ENCODE data around the gene ABCA13. TPM values are rescaled to one million over a fixed set of nuclear protein-coding genes. Genes with fewer than 3 reads are reported as not detected.

The ABCA13 gene
- total and polyA plus RNA-seq, 2 of the 4 experiments (the other 2 are of a cell fraction), result under 0.01 to 0.07 TPM

DNA sequence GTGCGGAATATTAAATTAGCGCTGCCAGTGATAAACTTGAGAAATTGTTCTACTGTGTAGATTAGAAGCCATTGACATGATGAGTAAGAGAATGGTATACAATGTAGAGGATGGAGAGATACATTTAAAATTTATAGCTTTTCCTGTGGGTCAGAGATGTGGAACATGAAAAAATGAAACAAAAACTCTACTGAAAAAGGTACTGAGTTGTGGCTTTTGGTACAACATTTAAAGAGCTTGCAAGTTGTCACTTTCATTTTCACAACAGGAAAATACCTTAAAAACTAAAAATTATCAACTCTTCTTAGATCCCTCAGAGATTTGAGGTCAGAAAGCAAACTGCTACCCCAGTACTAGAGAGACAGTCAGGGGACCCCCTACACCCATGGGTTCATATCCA lies 404.3 kb downstream of the ABCA13 start:
- no CpG with 5 or more reads among the region's 2 CpGs for WGBS, 2 experiments (ENCODE audit: extremely low coverage in 2 of 2, insufficient read length in 1 of 2)

More for the DNA sequence above, 404.3 kb downstream of the ABCA13 start:
- Histone ChIP-seq H3K36me3 (ENCODE audit: control insufficient read depth, insufficient read depth, low read length) (no peaks in the 10 kb centered on the region), H3K56ac (ENCODE audit: extremely low read depth, insufficient read depth, low read length) (no peak overlapping the region), H2BK5ac (ENCODE audit: low read depth, low read length, poor library complexity, severe bottlenecking) (no peak overlapping the region), H2AK5ac (ENCODE audit: low read depth, low read length) (no peak overlapping the region), H4K5ac (ENCODE audit: low read depth, low read length) (no peak overlapping the region), H2AFZ (replicated peaks; ENCODE audit: low read length, poor library complexity) (no peak overlapping the region), H4K91ac (ENCODE audit: insufficient read depth, low read depth, low read length) (no peak overlapping the region), H4K20me1 (ENCODE audit: insufficient read depth, low read length) (no peaks in the 10 kb centered on the region), H3K4me3 (ENCODE audit: insufficient read depth, low read depth, low read length) (no peak overlapping the region), H3K27me3 (ENCODE audit: control insufficient read depth, insufficient read depth, low read length) (no peaks in the 10 kb centered on the region), H2BK120ac (ENCODE audit: low read depth, low read length) (no peak overlapping the region), H3K18ac (ENCODE audit: low read depth, low read length) (no peak overlapping the region), H2BK15ac (ENCODE audit: low read depth, low read length) (no peak overlapping the region), H3K9me3 (ENCODE audit: control insufficient read depth, insufficient read depth, low read length) (no peaks in the 10 kb centered on the region), H3K4me2 (ENCODE audit: low read depth, low read length) (no peak overlapping the region), H2AK9ac (replicated peaks; ENCODE audit: low read depth, low read length, poor library complexity) (no peak overlapping the region), H3K23ac (ENCODE audit: low read depth, low read length) (no peak overlapping the region), H3K79me1 (ENCODE audit: low read depth in 1 of 2, low read length in 2 of 2) (no peaks in the 10 kb centered on the region), H3K27ac (ENCODE audit: insufficient read depth, low read length) (no peak overlapping the region), H4K8ac (ENCODE audit: low read depth in 2 of 2, low read length in 2 of 2) (no peak overlapping the region), H3K4ac (ENCODE audit: low read depth, low read length) (no peak overlapping the region), H3K4me1 (ENCODE audit: control insufficient read depth, insufficient read depth, low read length) (no peaks in the 10 kb centered on the region), H3K9me1 (ENCODE audit: insufficient read depth, low read length) (no peaks in the 10 kb centered on the region), H2BK20ac (ENCODE audit: low read depth, low read length) (no peak overlapping the region), H3K14ac (replicated peaks; ENCODE audit: low read depth, low read length) (no peak overlapping the region), H3K9ac (ENCODE audit: low read depth, low read length) (no peak overlapping the region)
- TF ChIP-seq RAD21 (IDR thresholded peaks at IDR 0.05; ENCODE audit: low read length) (no peak), NFE2L2 (IDR thresholded peaks at IDR 0.05; ENCODE audit: low read depth, low read length) (no peak), RFX5 (IDR thresholded peaks at IDR 0.05; ENCODE audit: low read depth, low read length) (no peak), CEBPB (IDR thresholded peaks at IDR 0.05; ENCODE audit: low read depth, low read length) (no peak), FOS (IDR thresholded peaks at IDR 0.05; ENCODE audit: low read depth, low read length) (no peak), POLR2A (IDR thresholded peaks at IDR 0.05; ENCODE audit: low read depth, low read length) (no peak), MXI1 (IDR thresholded peaks at IDR 0.05; ENCODE audit: borderline replicate concordance, low read depth, low read length) (no peak), CHD1 (IDR thresholded peaks at IDR 0.05; ENCODE audit: low read depth, low read length) (no peak), SMC3 (IDR thresholded peaks at IDR 0.05; ENCODE audit: low read depth, low read length) (no peak), MAFK (IDR thresholded peaks at IDR 0.05; ENCODE audit: low read depth, low read length) (no peak), RCOR1 (IDR thresholded peaks at IDR 0.05; ENCODE audit: insufficient replicate concordance, low read length) (no peak)
- TF ChIP-seq, protein P1, sequence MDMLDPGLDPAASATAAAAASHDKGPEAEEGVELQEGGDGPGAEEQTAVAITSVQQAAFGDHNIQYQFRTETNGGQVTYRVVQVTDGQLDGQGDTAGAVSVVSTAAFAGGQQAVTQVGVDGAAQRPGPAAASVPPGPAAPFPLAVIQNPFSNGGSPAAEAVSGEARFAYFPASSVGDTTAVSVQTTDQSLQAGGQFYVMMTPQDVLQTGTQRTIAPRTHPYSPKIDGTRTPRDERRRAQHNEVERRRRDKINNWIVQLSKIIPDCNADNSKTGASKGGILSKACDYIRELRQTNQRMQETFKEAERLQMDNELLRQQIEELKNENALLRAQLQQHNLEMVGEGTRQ (IDR thresholded peaks at IDR 0.05; ENCODE audit: low read depth, low read length), result no peak
- TF ChIP-seq, protein P2, sequence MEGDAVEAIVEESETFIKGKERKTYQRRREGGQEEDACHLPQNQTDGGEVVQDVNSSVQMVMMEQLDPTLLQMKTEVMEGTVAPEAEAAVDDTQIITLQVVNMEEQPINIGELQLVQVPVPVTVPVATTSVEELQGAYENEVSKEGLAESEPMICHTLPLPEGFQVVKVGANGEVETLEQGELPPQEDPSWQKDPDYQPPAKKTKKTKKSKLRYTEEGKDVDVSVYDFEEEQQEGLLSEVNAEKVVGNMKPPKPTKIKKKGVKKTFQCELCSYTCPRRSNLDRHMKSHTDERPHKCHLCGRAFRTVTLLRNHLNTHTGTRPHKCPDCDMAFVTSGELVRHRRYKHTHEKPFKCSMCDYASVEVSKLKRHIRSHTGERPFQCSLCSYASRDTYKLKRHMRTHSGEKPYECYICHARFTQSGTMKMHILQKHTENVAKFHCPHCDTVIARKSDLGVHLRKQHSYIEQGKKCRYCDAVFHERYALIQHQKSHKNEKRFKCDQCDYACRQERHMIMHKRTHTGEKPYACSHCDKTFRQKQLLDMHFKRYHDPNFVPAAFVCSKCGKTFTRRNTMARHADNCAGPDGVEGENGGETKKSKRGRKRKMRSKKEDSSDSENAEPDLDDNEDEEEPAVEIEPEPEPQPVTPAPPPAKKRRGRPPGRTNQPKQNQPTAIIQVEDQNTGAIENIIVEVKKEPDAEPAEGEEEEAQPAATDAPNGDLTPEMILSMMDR (conservative IDR thresholded peaks at IDR 0.05; ENCODE audit: low read depth, low read length), result no peak
- in situ Hi-C loops (cut with MboI; ENCODE audit: low sequenced_read_pairs) (no loop called here), dilution Hi-C loops (cut with HindIII; ENCODE audit: low sequenced_read_pairs, unreplicated experiment) (no loop called here), intact Hi-C loops (cut with micrococcal nuclease) (no loop called here)
- no peak for DNase-seq
- no peak for ATAC-seq (ENCODE audit: low read depth)
- ChIA-PET POLR2A (ENCODE audit: unreplicated experiment) (no interaction called here), CTCF (no interaction called here)
- BruUV-seq (replicated peaks), result no TSS peak
